Measurements from ENCODE around the gene FCN1. TPM values are rescaled to one million over a fixed set of nuclear protein-coding genes. Genes with fewer than 3 reads are reported as not detected.

Gene FCN1
- total and polyA plus RNA-seq, 9 of the 15 experiments (the other 6 are each of a cell fraction or from before 2014, with no cell fraction given), result not detected

GRCh38 chr9:134890155-134890495, 27.6 kb downstream of the FCN1 start:
- in situ Hi-C loops (cut with MboI), result no loop called here
- ATAC-seq (no peak), DNase-seq (ENCODE audit: extremely low read depth in 1 of 4, low spot score in 3 of 4) (no peak), FAIRE-seq (no peak)
- intact Hi-C loops (cut with micrococcal nuclease), result no loop called here
- Histone ChIP-seq H3K4me3 (no peak overlapping the region), H2AFZ (ENCODE audit: low read depth, low read length) (no peak overlapping the region), H3K9me3 (replicated peaks; ENCODE audit: control insufficient read depth, insufficient read depth, low read depth, low read length) (no peaks in the 10 kb centered on the region), H3K4me2 (ENCODE audit: insufficient read depth, low read length) (no peak overlapping the region), H3K4me1 (replicated peaks in 1 of 2; ENCODE audit: control insufficient read depth in 2 of 2, insufficient read depth in 2 of 2, low read length in 2 of 2) (no peaks in the 10 kb centered on the region), H3K9me1 (ENCODE audit: control insufficient read depth, insufficient read depth, low read length) (no peaks in the 10 kb centered on the region), H4K20me1 (replicated peaks; ENCODE audit: control insufficient read depth, insufficient read depth, low read length) (0 out of 2 replicates have a peak, but pooled peaks cover 3% of the 10 kb centered on the region), H3K9ac (ENCODE audit: insufficient read depth in 1 of 2, low read depth in 2 of 2, low read length in 2 of 2) (no peak overlapping the region), H3K36me3 (ENCODE audit: control insufficient read depth, insufficient read depth, low read length) (no peaks in the 10 kb centered on the region), H3K27me3 (ENCODE audit: control insufficient read depth in 2 of 2, insufficient read depth in 2 of 2, low read length in 2 of 2) (peaks cover 18 to 38% of the 10 kb centered on the region in 2 experiments), H3K27ac (ENCODE audit: extremely low read depth, low read depth, low read length) (no peak overlapping the region), H3K79me2 (ENCODE audit: control insufficient read depth, insufficient read depth, low read length) (no peaks in the 10 kb centered on the region)
- WGBS (ENCODE audit: insufficient coverage, low coverage, missing lambda C conversion rate), result 0% methylated on average over 5 of the region's 5 CpGs
- BruUV-seq (replicated peaks), result no TSS peak
- ChIA-PET CTCF (ENCODE audit: low intra/inter-chr PET ratio) (no interaction called here), POLR2A (no interaction called here)
- TF ChIP-seq KHSRP (IDR thresholded peaks at IDR 0.05), result no peak
- no peak for TF ChIP-seq ZFP30 (CRISPR knock-in tag; IDR thresholded peaks at IDR 0.05; ENCODE audit: borderline replicate concordance)
- no peak for TF ChIP-seq GATA2 (CRISPR knock-in tag; IDR thresholded peaks at IDR 0.05)
- TF ChIP-seq ZNF224 (CRISPR knock-in tag; IDR thresholded peaks at IDR 0.05), result no peak
- no peak for TF ChIP-seq FOXM1 (IDR thresholded peaks at IDR 0.05; ENCODE audit: low read depth)
- TF ChIP-seq FOXM1 (CRISPR knock-in tag; IDR thresholded peaks at IDR 0.05; ENCODE audit: low read depth), result no peak
- no peak for TF ChIP-seq BCL6 (CRISPR knock-in tag; IDR thresholded peaks at IDR 0.05)
- TF ChIP-seq ZMIZ1 (IDR thresholded peaks at IDR 0.05; ENCODE audit: low read depth in 2 of 2, low read length in 2 of 2), result no peak
